Esophagus muscularis mucosa (tissue), 4 donors: Measurements from ENCODE around the gene GLYATL1. TPM values are rescaled to one million over a fixed set of nuclear protein-coding genes. Genes with fewer than 3 reads are reported as not detected.

ENCODE experiments used
- DNase-seq: peaks from one replicate; pipeline ENCODE4 v3.0.0-alpha.2; 2017; ENCODE audit errors: extremely low spot score
- H3K27ac ChIP-seq, 4 donors: fragments of 200-600 bp; sonication (generic); replicated peaks in 1 of 4; 1 replicate in 3 of 4; 2 replicates in 1 of 4; pipeline ENCODE4 v1.5.1; 2016 to 2019; ENCODE audit warnings: mild to moderate bottlenecking in 1 of 4
- H3K27me3 ChIP-seq, 4 donors: fragments of 200-600 bp; sonication (generic); one replicate each; pipeline versions ENCODE4 v1.5.1 to v1.6.0; 2016 to 2019
- H3K36me3 ChIP-seq, 4 donors: fragments of 200-600 bp; sonication (generic); one replicate each; pipeline ENCODE4 v1.5.1; 2016 to 2019
- H3K4me1 ChIP-seq, 4 donors: fragments of 200-600 bp; sonication (generic); one replicate each; pipeline ENCODE4 v1.5.1; 2016 to 2019
- H3K4me3 ChIP-seq, 4 donors: fragments of 200-600 bp; sonication (generic); 1 replicate in 2 of 4; 2 replicates in 2 of 4; pipeline ENCODE4 v1.5.1; 2016 to 2019; ENCODE audit warnings: mild to moderate bottlenecking in 4 of 4, moderate library complexity in 1 of 4
- H3K9me3 ChIP-seq, 4 donors: fragments of 200-600 bp; sonication (generic); 1 replicate in 3 of 4; 2 replicates in 1 of 4; pipeline ENCODE4 v1.5.1; 2016 to 2019
- CTCF ChIP-seq, 3 experiments: fragments of 200-600 bp in 2 of 3; fragments of 450-650 bp in 1 of 3; sonication (generic) in 2 of 3; IDR thresholded peaks; one replicate each; pipeline ENCODE4 v1.5.1; 2017 to 2019; ENCODE audit warnings: antibody characterized with exemption in 3 of 3, mild to moderate bottlenecking in 2 of 3, moderate library complexity in 1 of 3
- EP300 ChIP-seq: sonication (generic); formaldehyde crosslinking; IDR thresholded peaks from one replicate; pipeline ENCODE4 v1.6.1; 2017; ENCODE audit warnings: antibody characterized with exemption
- POLR2A ChIP-seq: fragments of 450-650 bp; IDR thresholded peaks from one replicate; pipeline ENCODE4 v1.6.1; 2017; ENCODE audit warnings: antibody characterized with exemption, moderate library complexity, mild to moderate bottlenecking, low read depth
- POLR2AphosphoS5 ChIP-seq, 2 donors: sonication (generic); formaldehyde crosslinking; IDR thresholded peaks; one replicate each; pipeline ENCODE4 v1.6.1; 2017; ENCODE audit warnings: antibody characterized with exemption in 2 of 2
- WGBS: methylation state at CpG from one replicate; pipeline ENCODE4 v1.1.5; 2018; 5-methylcytosine and 5-hydroxymethylcytosine counted together
- intact Hi-C: fragments of 100-400 bp; cut with DNase I; formaldehyde crosslinking; loops from one replicate; pipeline ENCODE4 v1.15.1; 2023
- total RNA-seq, 4 donors: library from RNA; depleted of rRNA; stranded (reverse); fragments of >200 nt; gene quantifications; one replicate each; pipeline versions ENCODE4 v1.1.0 to v1.2.1, GENCODE V29; 2016

The GLYATL1 gene
- total RNA-seq, 4 donors from 2014 or later = not detected

DNA sequence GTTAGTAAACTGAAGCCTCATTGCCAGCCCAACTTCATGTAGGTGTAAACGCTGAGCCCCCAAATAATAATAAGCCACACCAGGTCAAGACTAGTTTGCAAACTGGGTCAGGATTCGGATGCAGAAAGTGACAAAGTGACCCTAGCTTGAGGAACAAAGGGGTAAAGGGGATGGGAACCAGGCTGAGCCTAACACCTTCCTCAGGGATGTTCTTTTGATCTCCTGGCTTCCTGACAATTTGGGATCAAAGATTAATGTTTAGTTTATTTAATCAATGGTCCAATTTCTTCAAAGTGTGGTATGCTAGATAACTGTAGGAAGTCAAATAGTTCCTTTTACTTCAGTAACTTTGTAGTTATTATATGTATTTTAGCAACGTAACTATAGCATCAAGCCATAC is 9.9 kb downstream of the GLYATL1 start:
- peaks cover 0 to 3% (median 0%) of the 10 kb centered on the region in 4 donors for H3K27me3 ChIP-seq
- H3K4me1 ChIP-seq = no peaks in the 10 kb centered on the region
- no peak overlapping the region for H3K4me3 ChIP-seq
- DNase-seq = no peak
- TF ChIP-seq CTCF (IDR thresholded peaks at IDR 0.05) (no peak), POLR2AphosphoS5 (IDR thresholded peaks at IDR 0.05) (no peak), POLR2A (no peak), EP300 (no peak)
- H3K9me3 ChIP-seq = no peaks in the 10 kb centered on the region
- no peaks in the 10 kb centered on the region for H3K36me3 ChIP-seq
- intact Hi-C loops = no loop called here
- H3K27ac ChIP-seq = no peak overlapping the region
- WGBS = 70% methylated on average over 3 of the region's 3 CpGs

GRCh38 chr11:58957922-58958321 is 18.6 kb downstream of the GLYATL1 start:
- Histone ChIP-seq H3K4me1 (no peaks in the 10 kb centered on the region), H3K36me3 (no peaks in the 10 kb centered on the region), H3K27ac (no peak overlapping the region), H3K4me3 (no peak overlapping the region), H3K27me3 (peaks cover 0 to 4% (median 0%) of the 10 kb centered on the region in 4 donors), H3K9me3 (no peaks in the 10 kb centered on the region)
- TF ChIP-seq CTCF (IDR thresholded peaks at IDR 0.05) = no peak
- no peak for TF ChIP-seq POLR2A
- no peak for TF ChIP-seq POLR2AphosphoS5 (IDR thresholded peaks at IDR 0.05)
- no peak for TF ChIP-seq EP300
- no peak for DNase-seq
- intact Hi-C loops = no loop called here
- 59% methylated on average over 5 of the region's 5 CpGs for WGBS

- Histone ChIP-seq H3K4me1 (no peaks in the 10 kb centered on the region), H3K4me3 (no peak overlapping the region), H3K9me3 (no peaks in the 10 kb centered on the region), H3K36me3 (no peaks in the 10 kb centered on the region), H3K27me3 (peaks cover 0 to 10% (median 0%) of the 10 kb centered on the region in 4 donors), H3K27ac (no peak overlapping the region)
- 66% methylated on average over 2 of the region's 2 CpGs for WGBS
- DNase-seq = no peak
- intact Hi-C loops = no loop called here
- TF ChIP-seq POLR2A (no peak), CTCF (IDR thresholded peaks at IDR 0.05) (peak in 1 of 3 experiments; percentile 31)
These were observed 19.2 kb downstream of the GLYATL1 start for GRCh38 chr11:58958500-58958899.

DNA sequence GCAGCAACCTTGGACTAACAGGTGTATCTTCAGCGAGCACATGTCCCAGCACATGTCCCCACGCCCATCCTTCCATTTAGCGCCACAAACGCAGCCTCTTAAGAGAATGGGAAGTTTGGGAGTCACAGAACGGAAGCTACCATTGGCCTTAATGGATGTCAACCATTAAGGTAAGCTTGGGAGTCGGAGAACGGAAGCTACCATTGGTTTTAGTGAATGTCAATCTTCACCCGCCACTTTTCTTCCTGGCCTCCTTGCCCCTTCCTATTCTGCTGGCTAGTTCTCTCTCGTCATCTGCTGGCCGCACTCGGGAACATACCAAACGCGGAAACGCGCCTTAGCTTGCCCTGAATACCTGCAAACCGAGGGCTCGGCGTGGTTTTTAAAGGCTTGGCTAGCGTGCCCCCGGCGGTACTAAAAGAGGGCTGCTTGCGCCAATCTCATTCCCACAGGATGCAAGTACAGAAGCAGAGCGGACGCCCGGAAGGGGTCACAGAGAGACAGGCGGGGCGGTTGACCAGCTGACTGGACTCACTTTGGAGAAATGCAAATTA is 24.3 kb downstream of the GLYATL1 start:
- Histone ChIP-seq H3K36me3 (no peaks in the 10 kb centered on the region), H3K4me3 (no peak overlapping the region), H3K9me3 (no peaks in the 10 kb centered on the region), H3K27ac (no peak overlapping the region), H3K27me3 (peaks cover 0 to 42% (median 0%) of the 10 kb centered on the region in 4 donors), H3K4me1 (no peaks in the 10 kb centered on the region)
- intact Hi-C loops = no loop called here
- TF ChIP-seq POLR2AphosphoS5 (IDR thresholded peaks at IDR 0.05) (no peak), EP300 (no peak), CTCF (IDR thresholded peaks at IDR 0.05) (no peak), POLR2A (no peak)
- 23% methylated on average over 21 of the region's 27 CpGs for WGBS
- DNase-seq = no peak
